Measurements from ENCODE around the gene NOTCH4.

DNA sequence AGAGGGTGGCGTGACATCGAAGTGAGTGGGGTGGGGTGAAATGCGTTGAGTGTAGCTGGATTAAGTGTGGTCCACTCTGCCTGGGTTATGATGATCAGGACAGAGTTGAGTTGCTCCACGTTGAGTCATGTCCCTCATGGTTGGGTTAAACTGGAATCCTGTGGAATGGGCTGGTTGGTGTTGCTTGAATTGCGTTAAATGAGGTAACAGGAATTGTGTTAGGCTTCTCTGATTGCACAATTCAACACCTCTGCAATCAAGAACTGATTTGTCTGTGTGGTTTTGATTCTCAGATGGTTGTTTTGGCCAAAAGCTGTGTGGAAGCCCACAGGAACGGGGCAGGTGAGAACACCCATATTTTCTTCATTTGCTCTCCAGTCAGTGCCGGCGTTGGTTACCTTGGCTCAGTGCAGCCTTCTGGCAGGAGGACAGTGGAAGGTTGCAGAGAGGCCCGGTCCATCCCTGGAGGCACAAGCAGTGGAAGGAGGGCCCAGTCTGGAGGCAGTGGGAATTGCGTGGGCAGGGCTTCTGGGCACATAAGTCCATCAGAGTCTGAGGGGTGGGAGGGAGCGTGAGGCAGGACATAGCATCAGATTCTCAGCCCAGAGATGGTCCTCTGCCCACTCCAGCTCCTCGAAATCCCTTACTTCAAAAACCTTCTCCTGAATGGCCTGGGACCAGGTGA lies 11.6 kb downstream of the NOTCH4 start:
- TF ChIP-seq, protein P1, sequence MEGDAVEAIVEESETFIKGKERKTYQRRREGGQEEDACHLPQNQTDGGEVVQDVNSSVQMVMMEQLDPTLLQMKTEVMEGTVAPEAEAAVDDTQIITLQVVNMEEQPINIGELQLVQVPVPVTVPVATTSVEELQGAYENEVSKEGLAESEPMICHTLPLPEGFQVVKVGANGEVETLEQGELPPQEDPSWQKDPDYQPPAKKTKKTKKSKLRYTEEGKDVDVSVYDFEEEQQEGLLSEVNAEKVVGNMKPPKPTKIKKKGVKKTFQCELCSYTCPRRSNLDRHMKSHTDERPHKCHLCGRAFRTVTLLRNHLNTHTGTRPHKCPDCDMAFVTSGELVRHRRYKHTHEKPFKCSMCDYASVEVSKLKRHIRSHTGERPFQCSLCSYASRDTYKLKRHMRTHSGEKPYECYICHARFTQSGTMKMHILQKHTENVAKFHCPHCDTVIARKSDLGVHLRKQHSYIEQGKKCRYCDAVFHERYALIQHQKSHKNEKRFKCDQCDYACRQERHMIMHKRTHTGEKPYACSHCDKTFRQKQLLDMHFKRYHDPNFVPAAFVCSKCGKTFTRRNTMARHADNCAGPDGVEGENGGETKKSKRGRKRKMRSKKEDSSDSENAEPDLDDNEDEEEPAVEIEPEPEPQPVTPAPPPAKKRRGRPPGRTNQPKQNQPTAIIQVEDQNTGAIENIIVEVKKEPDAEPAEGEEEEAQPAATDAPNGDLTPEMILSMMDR (conservative IDR thresholded peaks at IDR 0.05; ENCODE audit: low read length): no peak
- no peak for TF ChIP-seq EZH2phosphoT487 (IDR thresholded peaks at IDR 0.05; ENCODE audit: borderline replicate concordance)
